ENCODE results near the gene FECH. TPM values are rescaled to one million over a fixed set of nuclear protein-coding genes. Genes with fewer than 3 reads are reported as not detected.

The FECH gene
- total RNA-seq, 1 donor from 2014 or later, result 38.2 TPM

DNA sequence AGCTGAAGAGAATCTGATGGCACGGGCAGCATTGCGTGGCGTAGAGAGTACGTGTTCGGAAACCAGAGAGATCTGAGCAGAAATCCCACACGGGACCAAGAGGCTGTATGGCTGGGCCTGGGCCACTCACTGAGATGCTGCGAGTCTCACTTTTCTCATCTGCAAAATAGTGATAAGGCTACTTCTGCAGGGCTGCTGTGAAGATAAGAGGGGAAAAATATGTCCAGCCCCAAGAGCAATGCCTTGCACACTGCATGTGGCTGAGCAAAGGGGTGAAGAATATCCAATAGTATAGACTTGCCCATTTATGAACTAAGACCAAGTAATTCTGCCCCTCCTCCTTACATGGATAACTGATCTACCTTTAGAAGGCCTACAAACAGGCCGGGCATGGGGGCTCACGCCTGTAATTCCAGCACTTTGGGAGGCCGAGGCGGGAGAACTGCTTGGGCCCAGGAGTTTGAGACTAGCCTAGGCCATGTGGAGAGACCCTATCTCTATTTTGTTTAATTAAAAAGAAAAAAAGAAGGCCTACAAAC lies 3.1 kb downstream of the FECH start:
- no peak for DNase-seq (ENCODE audit: extremely low read depth, low read depth, low spot score)

- no peak for DNase-seq (ENCODE audit: extremely low read depth, low read depth, low spot score)
Observed at GRCh38 chr18:57581301-57581934, 5.1 kb downstream of the FECH start.

DNA sequence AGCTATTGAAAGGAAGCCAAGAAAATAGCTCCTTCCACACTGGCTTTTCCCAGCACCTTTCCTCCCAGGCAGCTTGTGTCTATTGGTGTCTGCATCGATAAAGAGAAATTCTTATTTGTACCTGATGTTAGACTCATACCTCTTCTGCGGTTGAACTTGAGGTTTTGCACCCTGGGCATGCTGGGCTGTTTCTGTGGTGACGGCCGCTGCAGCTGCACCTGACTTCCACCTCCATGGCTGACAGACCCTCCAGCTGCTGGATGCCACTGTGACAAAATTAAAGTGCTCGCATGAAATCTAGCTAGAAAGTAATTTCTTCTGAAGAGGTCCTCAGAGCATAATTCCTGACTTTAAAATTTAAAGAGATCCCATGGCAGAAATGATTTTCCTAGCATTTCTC lies 6.6 kb downstream of the FECH start:
- DNase-seq (ENCODE audit: extremely low read depth, low read depth, low spot score), result no peak

DNA sequence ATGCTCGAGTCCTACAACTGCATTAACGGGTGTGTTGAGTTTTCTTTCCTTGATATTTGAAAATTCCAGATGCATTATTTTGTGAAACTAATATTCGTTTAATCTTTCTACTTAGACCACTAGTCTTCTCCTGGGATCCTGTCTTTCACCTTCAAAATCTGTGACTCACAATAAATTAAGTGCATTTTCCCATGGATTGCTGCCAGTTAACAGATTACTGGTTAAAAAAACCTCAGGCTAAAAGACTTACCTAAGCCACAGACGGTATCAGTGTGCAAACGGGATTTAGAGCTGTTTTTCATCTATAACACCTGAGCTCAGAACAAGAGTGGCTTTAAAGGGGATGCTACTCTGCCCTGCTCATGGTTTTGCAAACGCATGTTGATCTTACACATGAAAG lies 10.2 kb downstream of the FECH start:
- DNase-seq (ENCODE audit: extremely low read depth, low read depth, low spot score), result no peak

GRCh38 chr18:57575542-57575941 lies 11.0 kb downstream of the FECH start:
- DNase-seq (ENCODE audit: extremely low read depth, low read depth, low spot score), result no peak

DNA sequence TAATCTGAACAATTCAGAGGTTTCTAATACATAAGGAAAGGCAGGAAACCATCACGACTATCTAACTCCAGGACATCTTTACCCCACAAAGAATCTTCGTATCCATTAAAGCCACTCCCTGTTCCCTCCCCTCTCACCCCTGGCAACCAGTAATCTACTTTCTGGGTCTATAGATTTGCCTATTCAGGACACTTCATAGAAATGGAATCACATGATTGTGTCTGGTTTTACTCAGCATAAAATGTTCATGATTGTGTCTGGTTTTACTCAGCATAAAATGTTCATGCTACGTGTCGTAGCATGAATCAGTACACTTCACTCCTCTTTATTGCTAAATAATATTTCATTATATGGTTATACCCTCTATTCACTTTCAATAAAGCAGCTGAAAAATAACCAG lies 11.6 kb downstream of the FECH start:
- no peak for DNase-seq (ENCODE audit: extremely low read depth, low read depth, low spot score)

GRCh38 chr18:57570162-57570561 lies 16.3 kb downstream of the FECH start:
- no peak for DNase-seq (ENCODE audit: extremely low read depth, low read depth, low spot score)

- no peak for DNase-seq (ENCODE audit: extremely low read depth, low read depth, low spot score)
Observed at GRCh38 chr18:57569133-57569532, 17.4 kb downstream of the FECH start.

DNA sequence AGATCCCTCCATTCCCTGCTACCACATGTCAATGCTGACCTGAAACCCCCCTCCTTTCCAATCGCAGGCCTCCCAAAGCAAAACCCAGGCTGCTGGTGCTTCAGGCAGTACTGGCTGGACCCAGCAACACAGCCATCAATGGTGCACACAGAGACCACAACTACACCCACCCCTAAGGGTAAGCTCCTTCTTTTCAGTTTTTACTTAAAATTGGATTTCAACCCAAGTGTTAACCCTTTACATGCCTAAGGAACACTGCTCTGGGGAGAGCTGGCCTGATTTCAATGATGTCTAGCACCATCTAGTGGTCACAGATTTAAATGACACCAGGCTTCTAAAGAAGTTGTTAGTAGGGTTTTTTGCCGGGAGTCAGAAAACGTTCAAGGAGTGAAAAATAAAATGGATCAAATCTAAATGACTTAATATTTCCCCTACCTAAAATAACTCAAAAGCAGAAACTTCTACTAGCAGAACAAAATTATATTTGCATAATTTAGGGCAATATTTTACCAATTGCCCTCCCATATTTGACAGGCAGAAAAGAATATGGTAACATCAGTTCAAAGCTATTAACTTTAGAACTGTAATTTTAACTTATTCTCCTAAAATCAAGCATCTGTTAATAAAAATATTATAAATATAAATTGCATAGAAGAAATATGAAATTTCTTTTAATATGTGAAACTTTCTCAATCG lies 24.6 kb downstream of the FECH start:
- no peak for DNase-seq (ENCODE audit: extremely low read depth, low read depth, low spot score)

DNA sequence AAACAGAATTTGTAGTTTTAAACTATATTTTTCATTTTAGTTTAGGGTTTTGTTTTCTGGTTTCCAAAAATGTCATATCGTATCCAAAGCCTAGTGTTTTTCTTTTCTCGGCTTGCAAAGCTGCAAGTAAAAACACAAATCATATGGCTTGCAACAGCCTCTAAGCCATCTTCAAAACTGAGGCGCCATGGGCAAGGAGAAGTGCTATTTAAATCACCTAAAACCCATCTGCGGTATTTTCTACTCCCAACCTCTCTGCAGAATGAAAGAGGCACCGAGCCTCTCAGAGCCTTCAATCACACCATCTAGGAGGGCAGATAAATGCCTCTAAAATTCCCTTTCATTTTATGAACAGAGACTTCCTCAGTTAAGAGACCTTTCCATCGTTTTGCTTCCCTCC lies 25.2 kb downstream of the FECH start:
- no peak for DNase-seq (ENCODE audit: extremely low read depth, low read depth, low spot score)

DNA sequence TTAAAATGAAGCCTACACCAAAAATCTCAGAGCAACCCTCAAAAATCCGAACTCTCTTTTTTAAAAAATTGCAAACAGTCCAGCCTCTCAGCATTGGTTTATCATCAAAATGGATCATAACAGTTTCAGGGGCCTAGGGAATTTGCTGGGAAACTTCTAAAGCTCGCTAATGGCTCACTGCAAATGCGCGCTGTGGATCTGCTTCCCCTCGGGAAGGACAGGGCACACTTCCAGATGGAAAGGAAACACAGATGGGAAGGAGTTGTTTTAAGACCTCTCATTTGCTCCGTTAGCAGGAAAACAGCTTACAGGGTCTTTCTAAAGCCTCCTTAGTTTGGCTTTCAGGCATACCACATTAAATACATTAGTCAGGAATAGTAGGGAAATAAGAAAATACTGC lies 27.2 kb downstream of the FECH start:
- no peak for DNase-seq (ENCODE audit: extremely low read depth, low read depth, low spot score)

DNA sequence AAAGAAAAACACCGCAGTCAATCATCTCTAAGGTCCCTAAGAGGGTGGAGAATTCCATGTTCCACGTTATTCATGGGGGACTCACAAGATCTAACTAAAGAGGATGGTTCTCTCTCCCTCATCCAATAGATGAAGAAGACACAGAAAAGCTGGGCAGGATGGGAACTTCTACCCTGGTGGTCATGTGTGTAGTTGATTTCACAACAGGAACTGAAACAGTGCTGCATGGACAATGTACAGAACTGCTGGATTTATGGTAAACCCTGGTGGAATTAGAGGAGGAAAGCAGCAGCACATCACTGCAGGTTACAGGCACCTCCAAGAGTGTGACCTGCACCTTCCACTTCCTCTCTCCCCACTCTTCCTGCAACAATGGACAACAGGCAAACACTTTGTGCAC lies 31.4 kb downstream of the FECH start:
- DNase-seq (ENCODE audit: extremely low read depth, low read depth, low spot score), result no peak

- no peak for DNase-seq (ENCODE audit: extremely low read depth, low read depth, low spot score)
Observed at GRCh38 chr18:57550510-57550909, 36.0 kb downstream of the FECH start.

- DNase-seq (ENCODE audit: extremely low read depth, low read depth, low spot score), result no peak
Observed at GRCh38 chr18:57547260-57547659, 39.2 kb downstream of the FECH start.

DNA sequence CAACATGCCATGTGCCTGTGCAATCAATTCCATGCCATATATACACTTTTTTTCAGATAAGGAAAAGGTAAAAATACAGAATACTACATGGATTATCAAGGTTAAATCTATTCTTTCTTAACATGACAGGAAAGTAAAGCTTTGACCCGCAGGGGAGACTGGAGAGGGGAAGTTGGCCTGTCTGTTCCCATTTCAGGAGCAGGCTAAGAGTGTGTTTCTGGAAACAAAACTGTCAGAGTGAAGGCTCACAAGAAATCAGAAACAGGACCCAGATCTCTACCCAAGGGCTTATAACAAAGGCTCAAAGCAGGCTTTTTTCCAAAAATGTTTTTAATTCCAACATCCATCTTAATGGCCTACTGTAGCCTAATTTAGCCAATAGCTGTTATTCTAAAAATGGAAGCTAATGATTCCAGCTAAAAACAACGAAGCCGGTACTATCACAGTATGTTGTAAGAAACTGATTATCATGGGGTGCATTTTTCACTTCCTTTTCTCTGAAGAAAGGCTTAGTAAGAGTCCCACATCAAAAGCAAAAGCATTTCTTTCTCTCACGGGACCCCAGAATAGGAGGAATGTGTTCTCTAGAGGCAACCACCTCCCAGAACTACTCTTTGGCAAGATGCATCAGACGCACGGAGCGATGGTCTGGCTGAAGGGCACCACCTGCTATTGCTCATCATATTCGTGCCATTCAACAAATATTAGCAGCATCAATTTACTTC lies 41.4 kb downstream of the FECH start:
- DNase-seq (ENCODE audit: extremely low read depth, low read depth, low spot score), result no peak

- no peak for DNase-seq (ENCODE audit: extremely low read depth, low read depth, low spot score)
Observed at GRCh38 chr18:57543560-57543959, 42.9 kb downstream of the FECH start.

DNA sequence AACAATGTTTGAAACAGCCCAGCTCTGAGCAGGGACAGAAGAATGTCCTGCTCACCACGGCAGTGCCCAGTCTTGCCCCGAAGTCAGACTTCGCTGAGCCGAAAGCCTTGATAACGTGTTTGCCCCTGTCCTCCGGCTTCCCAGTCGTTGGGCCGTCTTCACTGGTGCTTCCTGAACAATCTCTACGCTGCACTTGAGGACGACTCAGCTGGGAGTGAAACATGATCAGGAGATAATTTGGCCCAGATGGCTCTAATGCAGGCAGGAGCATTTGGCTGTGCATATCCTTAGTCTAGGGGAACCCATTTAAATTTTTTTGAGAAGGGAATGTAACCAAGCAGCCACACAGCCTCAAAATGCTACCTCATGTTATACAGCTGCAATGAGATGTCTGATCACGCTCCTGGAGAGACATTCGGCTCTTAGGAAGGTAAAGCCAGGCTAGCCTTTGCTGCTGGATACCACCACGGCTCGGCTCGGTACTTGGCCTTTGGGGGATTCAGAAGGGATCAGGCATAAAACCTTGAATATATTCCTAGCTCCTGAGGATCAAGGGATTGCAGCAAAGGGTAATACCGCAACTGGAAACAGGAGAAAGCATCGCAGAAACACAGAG lies 43.6 kb downstream of the FECH start:
- no peak for DNase-seq (ENCODE audit: extremely low read depth, low read depth, low spot score)

- no peak for DNase-seq (ENCODE audit: extremely low read depth, low read depth, low spot score)
Observed at GRCh38 chr18:57542126-57542525, 44.4 kb downstream of the FECH start.

GRCh38 chr18:57539702-57540101 lies 46.8 kb downstream of the FECH start:
- no peak for DNase-seq (ENCODE audit: extremely low read depth, low read depth, low spot score)

DNA sequence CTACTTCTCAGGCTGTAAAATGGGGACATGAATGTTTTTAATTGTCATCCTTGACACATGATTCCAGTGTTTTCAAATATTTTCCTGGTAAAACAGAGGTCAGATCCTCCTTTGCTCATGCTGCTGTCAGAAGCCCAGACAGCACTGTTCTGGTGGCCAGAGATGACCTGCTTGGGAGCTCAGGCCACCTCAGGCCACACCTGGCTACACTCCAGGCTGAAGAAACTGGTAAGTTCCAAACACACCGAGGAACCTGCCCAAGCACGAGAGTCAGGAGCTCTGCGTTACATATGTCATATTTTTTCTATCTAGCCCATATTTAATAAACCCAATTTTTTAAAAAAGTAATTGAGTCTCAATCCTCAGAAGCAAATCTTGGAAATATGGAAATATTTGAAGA lies 47.9 kb downstream of the FECH start:
- DNase-seq (ENCODE audit: extremely low read depth, low read depth, low spot score), result no peak

- DNase-seq (ENCODE audit: extremely low read depth, low read depth, low spot score), result no peak
Observed at GRCh38 chr18:57534511-57534909, 52.0 kb downstream of the FECH start.

Data from glomerular endothelial cell (primary cell).